ENCODE data around the gene SH3RF1.

SH3RF1 gene

DNA sequence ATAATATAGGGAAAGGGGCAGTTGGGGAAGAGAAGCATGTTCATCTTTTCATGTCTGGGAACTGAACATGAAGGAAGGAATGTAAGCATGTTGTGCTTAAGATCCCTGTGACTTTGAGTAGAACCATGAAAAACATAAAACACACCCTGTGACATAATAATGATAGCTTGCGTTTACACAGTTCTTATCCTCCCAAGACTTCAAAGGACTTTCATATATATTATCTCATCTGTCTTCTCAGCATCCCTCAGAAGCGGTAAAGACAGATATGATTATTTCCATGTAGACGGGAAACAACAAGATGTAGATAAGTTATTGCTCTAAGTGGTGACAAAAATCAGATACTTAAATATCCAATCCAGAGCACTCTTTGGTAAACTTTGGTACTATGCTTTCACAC lies 3.3 kb upstream of the SH3RF1 start:
- no peak for DNase-seq

DNA sequence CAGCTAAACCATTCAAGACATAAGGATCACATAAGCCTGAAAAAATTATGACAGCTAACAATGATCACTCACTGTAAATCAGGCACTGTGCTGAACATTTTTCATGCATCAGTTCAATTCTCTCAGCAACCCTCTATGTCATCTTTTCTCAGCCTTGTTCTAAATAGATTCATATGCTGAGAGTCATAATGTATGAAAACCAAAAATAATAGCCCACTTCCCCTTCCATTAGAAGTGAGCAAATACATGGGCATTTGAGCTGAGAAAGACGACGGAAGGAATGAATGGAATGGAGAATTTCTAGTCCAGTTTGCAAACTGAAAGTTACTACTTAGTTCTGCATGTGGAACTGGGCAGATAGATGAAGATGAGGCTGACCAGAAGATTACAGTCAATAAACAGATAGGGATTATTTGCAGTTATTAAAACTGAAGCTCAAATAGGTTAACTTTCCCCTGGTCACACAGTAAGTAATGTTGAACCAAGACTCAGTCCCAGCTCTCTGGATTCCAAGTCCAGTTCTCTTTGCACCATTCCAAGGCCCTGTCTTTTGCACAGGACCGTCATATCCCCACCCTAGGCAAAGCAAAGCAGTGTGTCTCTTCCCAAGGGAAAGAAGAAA lies 1.6 kb upstream of the SH3RF1 start:
- DNase-seq: no peak

DNA sequence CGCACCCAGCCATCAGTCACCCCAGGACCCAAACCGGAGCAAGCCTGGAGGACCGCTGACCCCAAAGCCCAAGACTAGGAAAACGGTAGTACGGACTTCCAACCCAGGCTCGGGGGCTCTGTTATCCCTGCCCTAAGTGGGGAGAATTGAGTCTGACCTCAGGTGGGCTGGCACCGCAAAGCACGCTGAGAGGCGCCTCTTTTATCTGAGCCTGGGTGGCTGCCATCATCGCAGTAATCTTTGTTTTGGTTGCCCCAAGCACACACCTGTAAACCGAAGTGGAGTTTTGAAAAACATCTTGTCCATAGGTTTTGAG lies 894 bp upstream of the SH3RF1 start:
- DNase-seq: no peak

DNA sequence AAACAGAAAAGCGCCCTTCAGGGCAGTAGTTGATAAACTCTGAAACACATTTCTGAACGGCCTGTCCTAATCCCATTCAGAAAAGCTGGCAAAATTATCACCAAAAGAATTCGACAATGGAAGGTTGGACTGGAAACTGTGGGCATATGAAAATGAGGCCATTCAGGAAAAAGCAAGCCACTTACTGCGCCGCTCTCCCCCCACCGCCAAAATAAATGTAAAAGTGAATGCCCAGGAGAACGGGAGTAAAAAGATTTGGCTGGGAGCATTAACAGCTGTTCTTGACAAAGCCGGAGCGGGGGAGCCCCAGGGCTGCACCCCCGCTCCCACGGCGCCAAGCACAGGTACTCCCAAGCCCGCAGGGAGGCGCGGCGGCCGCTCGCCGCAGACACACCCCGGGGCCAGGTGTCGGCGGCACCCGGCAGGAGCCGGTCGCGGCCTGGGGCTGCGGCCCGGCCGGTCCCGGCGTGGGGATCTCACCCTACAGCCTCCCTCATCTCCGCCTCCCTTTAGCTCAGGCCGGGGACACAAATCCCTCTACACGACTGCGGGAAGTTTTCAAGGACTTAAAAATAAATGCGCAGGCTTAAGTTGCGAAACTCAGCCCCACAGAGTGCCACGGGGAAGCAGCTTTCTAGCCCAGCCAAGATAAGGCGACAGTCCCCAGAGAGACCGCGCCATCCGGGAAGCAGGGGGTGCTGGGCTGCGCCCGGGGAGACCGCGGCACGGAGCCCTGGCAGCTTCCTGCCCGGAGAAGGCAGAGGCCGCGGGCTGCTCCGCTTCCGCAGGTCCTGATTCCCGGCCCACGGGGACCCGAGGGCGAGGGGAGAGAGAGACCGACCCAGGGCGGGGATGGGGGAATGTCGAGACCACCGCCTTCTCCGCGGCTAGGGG lies 593 bp downstream of the SH3RF1 start:
- DNase-seq: no peak

DNA sequence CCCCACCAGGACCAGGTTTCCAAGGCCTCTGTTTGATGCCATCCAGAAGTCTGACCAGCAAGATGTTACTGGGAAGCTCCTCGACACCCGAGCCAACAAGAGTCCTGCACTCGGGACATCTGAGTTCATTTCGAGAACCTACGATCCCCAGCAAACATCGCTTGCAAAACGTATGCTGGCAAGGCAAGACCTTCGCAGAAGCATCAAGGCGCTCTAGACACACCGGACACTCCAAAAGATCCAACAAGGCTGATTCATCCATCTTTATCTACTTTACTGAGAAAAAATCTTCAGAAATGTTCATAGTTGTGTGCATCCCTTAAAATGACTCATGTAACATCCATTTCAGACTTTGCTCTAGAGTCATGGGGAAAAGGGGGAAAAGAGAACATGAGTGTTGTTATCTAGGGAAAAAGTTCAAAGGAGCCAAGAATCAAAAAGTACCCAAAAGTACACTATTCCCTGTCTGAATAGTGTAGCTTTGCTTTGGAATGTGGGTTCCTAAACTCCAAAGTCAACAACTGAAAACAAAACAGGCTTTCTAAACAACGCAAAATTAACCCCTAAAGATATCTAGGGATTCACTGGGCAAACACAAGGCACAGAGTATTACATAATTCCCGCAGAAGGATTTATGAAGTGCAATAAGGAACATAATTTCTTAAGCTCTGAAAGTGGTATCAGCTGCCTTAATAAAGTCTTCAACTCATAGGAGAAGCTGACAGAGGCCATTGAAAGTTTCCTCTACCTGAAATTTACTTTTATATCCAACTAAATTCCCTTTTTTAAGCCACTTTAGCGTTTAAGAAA lies 1.6 kb downstream of the SH3RF1 start:
- DNase-seq: no peak

DNA sequence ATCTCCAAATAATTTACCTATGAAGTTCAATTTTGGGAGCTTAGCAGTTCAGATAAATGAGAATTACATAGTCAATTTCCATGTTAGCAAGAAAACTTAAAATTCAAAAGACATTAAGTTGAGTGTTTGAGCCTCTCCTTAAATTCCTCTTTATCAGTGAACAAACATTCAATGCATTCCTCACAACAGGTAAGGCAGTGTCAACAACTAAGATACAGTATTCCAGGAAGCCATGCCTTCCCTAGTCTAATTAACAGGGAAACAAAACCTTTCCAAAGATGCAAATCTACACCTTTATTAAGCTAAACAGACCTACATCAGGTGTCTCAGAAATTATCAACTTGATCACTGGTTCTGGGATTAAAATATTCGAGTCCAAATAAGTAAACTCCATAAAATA lies 3.7 kb downstream of the SH3RF1 start:
- no peak for DNase-seq

DNA sequence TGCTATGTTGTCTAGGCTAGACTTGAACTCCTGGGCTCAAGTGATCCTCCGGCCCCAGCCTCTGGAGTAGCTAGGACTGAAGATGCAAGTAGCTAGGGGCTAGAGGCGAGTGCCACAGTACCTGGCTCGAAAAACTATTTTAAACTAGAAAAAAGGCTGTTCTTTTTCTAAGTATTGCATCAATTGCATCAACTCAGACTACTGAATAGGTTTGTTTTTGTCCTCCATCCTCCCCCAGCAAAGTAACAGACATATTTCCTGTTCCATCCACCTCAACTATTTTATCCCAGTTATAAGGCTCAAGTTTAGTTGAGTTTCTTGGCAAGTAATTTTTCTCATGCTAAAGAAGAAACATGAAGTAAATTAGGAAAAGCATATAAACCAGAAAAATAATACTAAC lies 4.1 kb downstream of the SH3RF1 start:
- DNase-seq: no peak

DNA sequence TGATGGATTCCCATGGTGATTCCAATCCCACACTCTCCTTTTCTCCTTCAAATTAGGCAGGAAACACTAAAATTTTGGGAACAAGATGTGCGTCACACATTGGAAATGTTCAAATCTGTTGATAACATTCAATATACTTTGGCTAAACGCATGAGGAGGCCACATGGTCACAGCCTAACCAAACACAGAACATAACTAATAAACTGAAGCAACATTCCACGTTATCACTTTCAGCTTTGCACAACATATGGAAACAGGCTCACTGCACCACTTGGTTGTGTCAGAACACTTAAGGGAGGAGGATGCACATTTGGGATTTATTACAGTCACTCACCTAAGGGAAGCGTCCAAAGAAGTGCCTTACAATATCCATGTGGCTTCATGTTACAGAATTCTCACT lies 4.7 kb downstream of the SH3RF1 start:
- no peak for DNase-seq

DNA sequence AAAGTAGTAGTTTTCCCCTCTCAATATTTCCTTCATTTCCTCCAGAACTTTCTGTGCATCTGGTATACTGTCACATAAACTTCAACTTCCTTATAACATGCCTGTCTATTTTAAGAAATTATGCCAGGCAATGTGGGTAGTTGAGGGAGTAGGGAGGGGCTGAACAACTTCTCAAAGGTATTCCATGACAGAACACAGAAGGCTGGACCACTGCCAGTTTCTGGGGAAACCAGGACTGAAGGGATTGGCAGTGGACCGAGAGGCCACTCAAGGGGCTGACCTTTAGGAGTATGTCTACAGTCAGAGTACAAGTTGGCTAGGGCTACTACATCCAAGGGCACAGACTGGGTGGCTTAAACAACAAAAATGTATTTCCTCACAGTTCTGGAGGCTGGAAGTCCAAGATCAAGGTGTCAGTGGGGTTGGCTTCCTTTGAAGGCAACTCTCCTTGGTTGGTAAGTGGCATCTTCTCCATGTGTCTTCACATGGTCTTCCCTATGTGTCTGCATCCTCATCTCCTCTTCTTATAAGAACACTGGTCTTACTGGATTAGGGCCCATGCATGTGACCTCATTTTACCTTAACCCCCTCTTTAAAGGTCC lies 6.9 kb downstream of the SH3RF1 start:
- no peak for DNase-seq

DNA sequence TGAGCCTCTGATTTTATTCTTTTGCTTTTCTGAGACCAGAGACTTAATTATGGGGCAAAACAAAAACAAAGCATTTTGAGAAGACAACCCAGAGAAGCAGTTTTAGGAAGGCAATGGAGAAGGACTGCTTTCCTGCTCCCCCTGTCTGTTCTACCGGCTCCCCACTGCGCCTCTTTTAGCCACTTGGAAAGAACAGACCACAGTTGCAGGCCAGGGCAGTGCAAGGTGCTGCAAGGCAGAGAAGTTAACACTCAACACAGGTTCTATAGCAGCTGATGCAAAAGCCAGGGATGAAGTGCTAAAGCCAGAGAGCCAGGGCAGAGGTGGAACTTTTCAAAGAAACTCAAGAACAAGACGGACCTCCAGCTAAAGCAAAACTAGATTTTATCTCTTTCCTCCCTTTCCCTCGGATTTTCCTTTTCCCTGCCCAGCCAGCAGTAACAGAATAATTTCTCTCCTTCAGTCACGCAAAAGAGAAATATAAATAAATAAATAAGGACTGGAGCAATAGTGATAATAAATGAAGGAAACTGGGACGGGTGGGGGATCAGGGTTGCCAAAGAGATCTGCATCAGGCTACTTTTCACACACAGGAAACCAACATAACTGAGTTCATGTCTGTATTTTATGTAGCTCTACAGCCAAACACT lies 10.4 kb downstream of the SH3RF1 start:
- DNase-seq: no peak

DNA sequence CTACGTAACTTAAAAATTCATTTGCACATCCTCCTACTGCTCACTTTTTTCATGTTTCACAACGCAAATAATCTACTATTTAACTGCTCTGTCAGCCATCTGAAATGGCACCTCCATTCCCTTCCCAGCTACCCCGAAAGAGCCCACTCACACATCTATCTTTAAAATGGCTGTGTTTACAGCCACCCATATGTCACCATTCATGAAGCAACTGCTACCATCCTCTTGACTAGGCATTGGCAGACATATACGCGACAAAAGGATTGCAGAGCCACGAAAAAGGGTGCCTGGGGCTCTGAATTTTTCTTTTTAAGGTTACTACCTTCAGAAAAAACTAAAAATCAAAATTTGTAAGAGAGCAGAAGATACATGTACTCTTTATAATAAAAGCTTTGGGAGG lies 11.5 kb downstream of the SH3RF1 start:
- no peak for DNase-seq

DNA sequence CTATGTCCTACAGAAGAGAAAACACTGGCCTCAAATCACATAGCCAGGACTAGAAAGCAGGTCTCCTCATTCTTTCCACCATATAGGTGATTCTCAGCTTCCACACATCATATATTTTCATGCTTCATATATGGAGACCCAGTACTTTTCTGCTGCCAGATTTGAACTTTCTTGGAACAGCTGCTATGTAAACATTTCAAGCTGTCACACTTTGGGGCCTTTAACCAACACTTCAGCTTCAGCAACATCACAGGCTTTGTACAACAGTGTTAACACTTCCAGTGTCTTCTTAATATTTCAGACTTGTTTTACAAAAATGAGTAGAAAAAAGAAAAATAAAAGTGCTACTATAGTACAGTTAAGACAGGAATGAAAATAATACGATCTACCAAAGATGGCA lies 12.6 kb downstream of the SH3RF1 start:
- DNase-seq: no peak

DNA sequence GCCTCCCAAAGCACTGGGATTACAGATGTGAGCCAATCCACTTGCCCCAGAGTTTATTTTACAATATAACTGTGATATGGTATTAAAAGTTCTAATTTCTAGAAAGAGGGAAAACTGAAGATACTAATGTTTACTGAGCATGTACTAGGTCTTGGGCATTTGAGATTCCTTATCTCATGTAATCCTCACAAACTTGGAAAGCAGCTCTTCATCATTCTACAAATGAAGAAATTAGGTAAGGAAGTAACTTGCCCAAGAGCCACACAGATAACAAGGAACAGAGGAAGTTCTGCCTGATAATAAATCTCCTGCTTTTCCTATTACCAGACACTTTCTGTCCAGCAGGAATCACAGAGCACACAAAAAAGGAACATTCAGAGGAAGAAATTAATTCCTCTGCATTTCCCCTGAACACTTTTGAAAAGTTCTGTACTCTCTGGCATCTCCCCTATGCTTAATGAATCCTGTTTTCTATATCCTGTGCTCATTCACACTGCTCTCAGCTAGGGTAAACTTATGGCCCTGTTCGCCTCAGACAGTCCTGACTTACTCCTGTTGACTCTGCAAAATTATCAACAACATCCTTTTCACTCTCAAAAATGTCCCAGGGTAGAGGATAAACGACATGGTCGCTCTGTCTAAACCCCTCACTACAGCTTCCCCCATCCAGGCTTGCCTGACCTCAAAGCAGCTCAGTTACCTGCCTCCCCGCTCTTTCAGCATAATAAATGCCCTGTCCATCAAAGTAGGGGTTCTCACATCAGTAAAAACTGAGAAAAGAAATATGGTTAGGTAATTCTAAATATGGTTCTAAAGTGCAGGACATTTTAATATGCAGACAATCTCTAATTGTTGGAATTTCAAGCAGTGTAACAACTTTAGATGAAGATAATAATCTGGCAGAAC lies 13.6 kb downstream of the SH3RF1 start:
- DNase-seq: no peak

DNA sequence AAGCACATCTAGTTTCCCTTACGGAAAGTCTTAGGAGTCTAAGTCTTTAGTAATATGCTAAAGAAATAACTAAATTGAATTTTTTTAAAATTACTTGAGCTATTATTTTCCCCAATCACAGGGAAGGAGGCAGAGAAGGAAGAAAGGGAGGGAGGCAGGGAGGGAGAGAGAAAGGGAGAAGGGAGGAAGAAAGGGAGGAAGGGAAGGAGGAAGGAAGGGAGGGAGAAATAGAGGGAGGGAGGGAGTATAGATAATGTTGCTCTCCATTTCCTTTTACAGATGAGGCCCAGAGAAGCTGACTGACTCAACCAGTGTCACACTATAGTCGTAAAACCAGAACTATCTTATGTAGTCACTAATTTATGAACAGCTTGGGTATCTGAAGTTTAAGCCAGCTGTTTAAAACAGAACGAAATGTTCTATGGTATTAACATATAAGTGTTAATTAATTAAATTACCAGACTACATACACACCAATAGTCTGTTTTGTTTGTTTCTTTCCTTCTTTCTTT lies 14.6 kb downstream of the SH3RF1 start:
- no peak for DNase-seq

DNA sequence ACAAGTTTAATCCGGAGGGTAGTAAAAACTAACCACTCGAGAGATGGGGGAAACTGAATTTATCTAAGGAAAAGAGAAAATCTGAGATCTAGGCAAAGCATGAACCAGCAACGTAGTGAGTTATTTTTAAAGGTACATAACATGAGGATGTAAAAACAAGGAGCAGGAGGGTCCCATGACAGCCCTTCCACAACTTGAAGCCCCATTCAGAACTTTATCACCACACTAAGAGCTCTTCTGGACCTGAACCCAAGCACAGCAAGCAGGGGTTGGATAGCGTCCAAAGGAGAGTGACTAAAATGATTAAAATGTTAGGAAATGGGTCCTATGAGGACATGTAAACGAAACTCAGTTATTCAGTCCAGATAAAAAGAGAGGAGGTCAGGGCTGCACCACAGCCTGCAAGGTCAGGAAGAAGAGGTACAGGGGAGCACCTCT lies 16.2 kb downstream of the SH3RF1 start:
- DNase-seq: no peak

DNA sequence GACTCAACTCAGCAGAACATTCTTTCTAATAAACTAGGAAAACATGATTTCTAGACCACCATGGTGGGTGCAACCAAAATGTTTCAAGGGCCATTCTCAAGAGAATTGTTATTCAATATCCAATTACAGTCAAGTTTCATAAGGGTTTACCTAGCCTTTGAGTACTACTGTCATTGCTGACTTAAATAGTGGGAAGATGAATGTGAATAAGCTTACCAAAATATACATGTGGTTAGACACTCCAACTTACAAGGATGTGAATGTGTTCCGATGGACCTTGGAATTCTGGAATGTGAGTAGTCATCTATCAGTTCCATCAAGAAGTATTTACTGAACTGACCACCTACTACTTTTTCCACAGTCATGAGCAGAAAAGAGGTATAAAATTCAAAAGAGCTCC lies 16.9 kb downstream of the SH3RF1 start:
- DNase-seq: no peak

DNA sequence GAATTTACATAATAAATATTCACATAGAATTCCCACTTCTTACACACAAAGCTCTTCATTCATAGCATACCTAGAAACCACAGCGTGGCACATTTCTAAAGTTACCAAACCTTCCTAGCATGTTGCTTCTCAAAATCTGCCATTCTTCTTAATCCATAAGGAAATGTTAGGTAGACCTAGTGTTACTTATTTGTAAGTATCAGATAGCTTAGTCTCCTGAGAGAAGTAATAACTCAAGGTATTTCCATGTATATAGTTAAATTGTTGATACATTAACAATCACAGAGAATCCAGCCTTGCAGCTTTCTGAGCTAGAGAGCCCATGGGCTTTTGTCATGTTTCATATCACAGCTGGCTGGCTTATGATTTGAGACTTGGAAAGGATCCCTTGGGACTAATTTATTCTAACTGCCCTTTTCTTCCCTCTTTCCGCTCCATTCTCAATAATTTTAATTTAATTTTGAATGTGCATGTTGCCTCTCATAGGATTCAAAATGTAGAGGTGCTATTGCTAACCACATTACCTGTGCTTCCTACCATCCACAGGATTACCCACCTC lies 17.6 kb downstream of the SH3RF1 start:
- DNase-seq: no peak

DNA sequence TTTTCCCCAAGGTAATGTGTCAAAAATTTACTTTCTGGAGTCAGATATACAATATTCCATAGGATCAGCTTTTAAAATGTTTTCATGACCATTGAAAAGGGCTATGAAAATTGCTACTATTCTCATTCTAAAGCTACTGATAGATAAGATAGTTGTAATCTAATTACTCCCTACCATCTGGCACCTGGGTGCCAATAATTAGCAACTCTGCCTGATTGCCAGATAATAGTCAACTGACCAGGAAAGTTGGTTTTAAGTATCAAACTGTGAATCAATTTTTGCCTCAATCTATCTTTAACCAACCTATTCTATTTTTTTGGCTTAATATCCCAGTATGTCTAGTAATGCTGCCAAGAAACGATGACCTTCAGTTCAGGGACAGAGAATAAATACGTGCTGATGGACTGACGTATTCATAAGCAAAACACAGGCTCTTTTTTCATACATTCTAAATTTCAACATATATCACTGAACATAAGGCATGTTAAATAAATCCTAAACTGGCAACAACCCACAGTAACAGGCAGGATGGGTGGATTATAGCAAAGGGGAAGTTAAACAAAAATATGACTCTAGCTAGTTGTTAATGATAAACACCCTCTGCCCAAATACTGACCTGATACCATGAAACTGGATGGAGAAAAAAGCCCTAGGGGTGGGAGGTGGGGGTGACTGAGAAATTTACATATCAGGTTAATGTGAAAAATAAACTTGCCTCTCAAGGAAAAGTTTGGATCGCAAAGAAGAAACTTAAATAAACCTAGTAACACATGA lies 18.2 kb downstream of the SH3RF1 start:
- DNase-seq: no peak

DNA sequence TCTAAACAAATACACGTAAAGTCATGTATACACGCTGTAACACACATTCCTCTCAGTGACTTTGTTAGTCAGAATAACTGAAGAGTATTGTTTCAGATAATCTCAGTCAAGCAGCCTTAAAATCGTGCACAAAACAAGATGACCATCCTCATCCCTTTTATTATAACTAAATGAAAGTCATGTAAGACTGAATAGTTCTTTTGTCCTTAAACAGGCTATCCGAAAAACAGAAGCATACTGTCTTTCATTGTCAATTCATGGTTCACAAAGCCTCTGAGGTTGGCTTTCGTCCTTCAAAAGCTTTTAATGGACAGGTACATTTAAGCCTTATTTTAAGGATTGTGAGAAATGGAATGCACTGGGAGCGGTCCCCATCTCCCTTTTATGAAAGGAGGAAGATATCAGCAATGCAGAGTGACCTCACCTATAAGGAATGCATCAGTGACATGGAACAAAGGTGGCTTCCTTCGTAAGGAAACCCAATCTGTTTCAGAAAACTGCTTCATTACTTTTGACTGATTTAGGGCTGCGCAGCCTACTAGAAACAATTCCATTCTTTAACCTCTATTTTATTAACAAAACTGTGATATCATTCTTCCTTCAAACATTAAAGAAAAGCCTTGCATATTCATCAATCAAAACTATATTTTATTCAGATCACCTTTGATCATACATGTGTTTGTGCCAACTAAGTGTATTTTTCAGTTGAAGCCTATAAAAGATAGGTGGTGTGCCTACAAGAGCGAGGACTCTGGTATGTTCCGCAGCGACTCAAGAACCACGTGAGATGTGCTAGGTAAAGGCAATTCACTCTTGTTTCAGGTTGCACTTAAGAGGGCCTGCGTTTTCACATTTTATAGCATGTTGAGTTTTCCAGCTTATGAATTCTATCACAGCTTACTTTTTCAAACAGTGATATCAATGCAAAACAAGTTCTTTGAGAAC lies 19.2 kb downstream of the SH3RF1 start:
- no peak for DNase-seq

Data from NCI-H187 treated with DMSO at 0.1 percent for 48 hours (cell line).